Erythroblast (primary cell): ENCODE measurements around the gene CRTC1.

Source experiments
- DNase-seq, 2 experiments: peaks; one replicate each; lab custom pipeline; 2025; lab: John Stamatoyannopoulos, UW
- GATA1 ChIP-seq: IDR thresholded peaks from 2 replicates; pipeline ENCODE4 v1.6.1; 2011; ENCODE audit warnings: low read depth, mild to moderate bottlenecking, control low read depth, low read length, moderate library complexity
- POLR2A ChIP-seq: IDR thresholded peaks from 2 replicates; pipeline ENCODE4 v1.6.1; 2011; ENCODE audit warnings: mild to moderate bottlenecking, low read length

Gene CRTC1

DNA sequence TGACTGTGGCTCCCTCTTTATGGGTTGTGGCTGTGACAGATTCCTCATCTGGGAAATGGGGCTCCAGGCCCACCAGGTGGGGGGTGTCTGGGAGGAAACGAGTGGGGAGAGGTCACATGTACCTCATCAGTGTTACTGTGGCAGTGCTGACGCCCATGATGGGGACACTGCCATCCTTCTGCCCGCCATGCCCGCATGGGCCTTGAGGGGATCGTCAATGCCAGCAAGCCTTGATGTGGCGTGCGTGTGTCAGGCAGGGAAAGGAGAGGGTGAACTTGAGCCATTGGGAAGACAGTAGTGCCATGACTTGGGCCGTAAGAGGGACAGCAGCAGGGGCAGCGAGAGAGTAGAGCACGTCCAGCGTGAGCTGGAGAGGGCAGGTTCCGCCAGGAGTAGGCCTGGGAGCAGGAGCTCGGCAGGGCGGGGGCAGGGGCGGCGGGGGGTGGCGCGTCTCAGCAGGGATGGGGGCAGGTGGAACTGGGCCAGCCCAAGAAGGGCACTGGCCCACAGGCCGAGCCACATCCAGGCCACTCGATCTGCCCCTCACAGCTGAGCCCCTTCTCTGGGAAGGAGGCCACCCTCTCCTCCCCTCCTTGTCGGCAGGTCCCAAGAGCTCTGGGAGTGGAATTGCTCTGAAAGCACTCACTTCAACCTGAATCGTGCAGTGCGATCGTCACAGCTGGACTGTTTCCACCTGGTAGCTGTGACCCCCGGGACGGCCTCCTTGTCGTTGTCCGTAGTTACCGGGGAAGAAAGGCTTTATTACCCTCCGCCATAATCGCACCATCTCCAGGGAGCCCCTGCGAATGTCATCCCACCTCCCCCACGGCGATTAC, 36.7 kb upstream of the CRTC1 start:
- TF ChIP-seq POLR2A (no peak), GATA1 (no peak)
- DNase-seq = no peak

DNA sequence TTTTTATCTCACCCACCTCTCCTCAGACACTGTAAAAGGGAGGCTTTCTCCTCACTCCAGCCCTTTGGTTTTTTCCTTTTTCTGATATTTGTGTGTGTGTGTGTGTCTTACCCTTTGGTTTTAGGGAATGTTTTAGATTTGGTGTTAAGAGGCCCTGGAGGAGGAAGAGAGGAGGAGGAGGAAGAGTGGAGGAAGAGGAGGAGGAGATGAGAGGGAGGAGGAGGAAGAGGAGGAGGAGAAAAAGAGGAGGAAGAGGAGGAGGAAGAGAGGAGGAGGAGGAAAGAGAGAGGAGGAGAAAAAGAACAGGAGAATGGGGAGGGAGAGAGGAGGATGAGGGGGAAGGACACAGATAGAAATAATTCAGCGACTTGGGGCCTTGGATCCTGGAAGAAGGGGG, 36.1 kb upstream of the CRTC1 start:
- TF ChIP-seq POLR2A (no peak), GATA1 (no peak)
- DNase-seq = no peak

DNA sequence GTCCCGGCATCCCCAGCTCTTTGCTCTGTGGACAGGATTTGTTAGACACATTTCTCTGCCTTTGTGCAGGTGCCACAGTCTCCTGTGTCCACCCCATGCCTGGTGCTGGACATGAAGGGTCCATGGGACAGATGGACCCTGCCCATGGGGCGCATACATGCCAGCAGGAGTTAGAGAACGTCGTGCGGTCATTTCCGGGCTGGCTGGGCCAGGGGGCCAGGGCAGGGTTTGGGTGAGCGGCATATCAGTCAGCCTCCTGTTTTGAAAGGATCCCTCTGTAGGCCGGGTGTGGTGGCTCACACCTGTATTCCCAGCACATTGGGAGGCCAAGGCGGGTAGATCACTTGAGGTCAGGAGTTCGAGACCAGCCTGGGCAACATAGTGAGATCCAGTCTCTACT, 35.7 kb upstream of the CRTC1 start:
- TF ChIP-seq GATA1 (no peak), POLR2A (no peak)
- DNase-seq = no peak

DNA sequence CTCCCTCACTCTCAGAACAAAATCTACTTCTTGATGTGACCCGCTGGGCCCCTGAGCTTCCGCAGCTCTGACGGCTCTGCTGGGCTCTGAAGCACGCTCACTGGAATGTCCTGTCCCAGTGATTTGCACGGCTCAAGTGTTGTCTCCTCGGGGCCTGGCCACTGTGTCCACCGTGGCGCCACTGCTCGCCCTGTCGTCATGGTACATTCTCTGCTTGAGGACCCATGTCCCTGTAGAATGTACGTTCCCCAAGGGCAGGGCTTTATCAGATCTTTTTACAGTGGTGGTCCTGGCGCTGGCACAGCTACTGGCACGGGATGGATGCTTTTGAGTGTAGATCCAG, 34.5 kb upstream of the CRTC1 start:
- no peak for DNase-seq
- no peak for TF ChIP-seq POLR2A
- TF ChIP-seq GATA1 = no peak

DNA sequence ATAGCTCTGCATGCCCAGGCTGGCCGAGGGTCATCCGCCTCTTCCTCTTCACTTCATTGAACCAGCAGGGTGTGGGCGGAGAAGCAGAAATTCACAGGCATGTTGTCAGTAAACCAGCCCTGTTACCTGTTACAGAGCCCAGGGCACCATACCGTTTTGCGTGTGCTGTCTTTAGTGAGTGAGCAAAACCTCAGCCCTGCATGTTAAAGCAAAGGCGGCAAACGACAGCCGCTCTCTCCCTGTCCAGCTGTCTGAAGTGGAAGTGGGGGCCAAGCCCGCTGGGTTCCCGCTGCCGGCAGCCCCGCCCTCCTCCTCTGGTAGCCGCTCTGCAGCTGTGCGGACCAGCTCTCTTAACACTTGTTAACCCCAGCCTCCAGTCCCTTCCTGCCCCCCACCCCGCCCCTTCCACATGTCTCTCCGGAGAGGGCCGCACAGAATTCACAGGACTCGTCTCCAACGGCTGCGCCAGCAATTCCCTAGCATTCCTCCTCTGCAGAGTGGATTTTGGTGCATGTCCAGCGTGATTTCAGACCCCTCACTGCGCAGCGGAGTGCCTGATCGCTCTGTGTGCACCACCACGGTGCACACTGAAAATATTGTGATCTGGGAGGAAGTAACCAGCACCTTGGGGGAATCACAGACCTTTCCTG, 34.0 kb upstream of the CRTC1 start:
- DNase-seq = no peak
- TF ChIP-seq POLR2A = no peak
- TF ChIP-seq GATA1 = no peak

DNA sequence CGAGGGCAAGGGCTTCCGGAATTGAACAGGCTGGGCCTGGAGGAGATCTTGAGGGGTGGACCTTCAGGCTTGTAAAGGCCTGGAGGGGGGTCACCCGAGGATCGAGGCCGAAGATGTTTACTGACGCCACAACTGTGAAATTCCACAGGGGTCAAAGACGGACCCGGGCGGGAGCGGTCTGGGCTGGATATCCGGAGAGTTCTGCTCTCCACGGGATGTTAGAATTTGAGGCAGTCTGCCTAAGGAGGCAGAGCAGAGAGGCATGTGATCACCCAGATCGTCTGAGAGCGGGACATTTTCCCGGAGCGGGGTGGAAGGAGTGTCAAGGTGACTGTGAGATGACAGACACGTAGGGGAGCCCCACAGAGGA, 33.5 kb upstream of the CRTC1 start:
- DNase-seq = no peak

DNA sequence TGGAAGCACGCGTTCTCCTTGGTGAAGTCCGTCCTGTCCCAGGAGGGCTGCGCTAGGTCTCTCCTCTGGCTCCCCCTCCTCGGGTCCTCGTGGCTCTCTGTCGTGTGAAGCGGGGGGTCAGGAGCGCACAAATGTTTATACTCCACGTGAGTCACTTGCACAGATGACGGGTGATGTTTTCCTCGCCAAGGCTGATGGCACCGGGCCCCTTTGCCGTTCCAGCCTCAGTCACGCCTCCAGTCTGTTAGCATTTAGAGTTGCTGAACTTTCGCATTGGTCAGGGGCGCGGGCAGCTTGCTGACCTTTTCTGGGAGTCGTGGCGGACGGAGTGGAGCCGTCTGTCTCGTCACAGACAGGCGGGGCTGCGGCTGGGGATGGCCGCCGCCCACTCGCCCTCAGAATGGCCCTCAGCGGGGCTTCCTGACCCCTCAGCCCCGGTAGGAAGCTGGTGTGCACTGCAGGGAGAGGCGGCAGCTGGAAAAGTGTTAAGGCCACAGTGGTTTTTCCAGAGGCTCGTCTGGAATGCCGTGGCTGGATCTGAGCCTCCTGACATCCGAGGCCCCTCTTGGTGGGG, 32.9 kb upstream of the CRTC1 start:
- DNase-seq = no peak
- TF ChIP-seq POLR2A (no peak), GATA1 (no peak)

More for the DNA sequence above, 33.5 kb upstream of the CRTC1 start:
- no peak for TF ChIP-seq POLR2A
- no peak for TF ChIP-seq GATA1

DNA sequence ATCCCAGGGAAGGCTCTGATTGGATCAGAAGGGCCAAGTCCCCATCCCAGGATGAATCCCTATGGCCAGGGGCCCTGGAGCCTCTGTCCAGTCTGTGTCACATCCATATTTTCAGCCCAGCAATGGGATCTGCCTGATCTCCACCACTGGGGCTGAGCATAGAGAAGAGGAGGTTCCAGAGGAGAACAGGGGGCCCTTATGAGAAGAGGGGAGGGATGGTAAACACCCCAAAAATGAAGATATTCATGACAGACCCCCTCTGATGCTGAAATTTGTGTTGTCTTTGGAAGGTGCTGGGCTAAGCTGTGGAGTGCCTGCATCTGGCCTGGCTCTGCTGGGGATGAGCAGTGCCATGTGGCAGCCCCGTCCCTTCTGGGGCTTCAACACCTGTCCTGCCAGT, 32.2 kb upstream of the CRTC1 start:
- no peak for TF ChIP-seq POLR2A
- no peak for TF ChIP-seq GATA1
- no peak for DNase-seq

DNA sequence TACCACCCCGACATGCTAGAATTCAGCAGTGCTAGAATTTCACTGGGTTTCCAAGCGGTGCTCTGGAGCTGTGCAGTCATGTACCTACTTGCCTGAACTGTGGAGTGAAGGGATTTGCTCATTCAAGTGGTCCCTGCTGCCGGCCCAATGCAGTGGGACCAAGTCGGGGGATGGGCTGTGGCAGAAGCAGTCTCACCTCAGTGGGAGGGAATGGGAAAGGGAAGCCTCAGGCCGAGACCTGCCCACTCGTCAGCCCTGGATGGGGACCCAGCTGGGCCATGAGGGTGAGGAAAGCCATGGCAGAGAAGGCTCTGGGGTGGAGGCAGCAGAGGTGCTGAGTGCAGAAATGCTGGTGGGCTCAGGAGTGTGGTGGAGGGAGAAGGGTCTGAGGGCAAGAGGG, 31.7 kb upstream of the CRTC1 start:
- no peak for DNase-seq

DNA sequence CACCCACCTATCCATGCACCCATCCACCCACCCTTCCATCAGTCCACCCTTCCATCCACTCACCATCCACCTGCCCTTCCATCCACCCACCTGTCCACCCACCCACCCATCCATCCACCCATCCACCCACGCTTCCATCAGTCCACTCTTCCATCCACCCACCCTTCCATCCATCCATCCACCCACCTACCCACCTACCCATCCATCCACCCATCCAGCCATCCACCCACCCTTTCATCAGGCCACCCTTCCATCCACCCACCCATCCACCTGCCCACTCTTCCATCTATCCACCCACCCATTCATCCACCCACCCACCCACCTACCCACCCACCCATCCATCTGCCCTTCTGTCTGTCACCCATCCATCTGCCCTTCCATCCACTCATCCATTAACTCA, 29.6 kb upstream of the CRTC1 start:
- TF ChIP-seq POLR2A (no peak), GATA1 (no peak)
- no peak for DNase-seq

More for the DNA sequence above, 31.7 kb upstream of the CRTC1 start:
- TF ChIP-seq GATA1 (no peak), POLR2A (no peak)

DNA sequence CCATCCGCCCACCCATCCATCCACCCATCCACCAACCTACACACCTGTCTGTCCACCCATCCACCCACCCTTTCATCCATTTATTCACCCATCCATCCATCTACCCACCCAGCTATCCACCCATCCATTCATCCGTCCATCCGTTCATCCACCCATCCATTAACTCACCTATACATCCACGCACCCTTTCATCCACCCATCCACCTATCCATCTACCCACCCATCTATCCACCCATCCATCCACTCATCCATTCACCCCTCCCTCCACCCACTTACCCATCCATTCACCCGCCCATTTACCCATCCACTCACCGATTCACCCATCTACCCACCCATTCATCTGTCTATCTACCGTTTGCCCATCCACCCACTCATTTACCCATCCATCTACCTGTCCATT, 29.0 kb upstream of the CRTC1 start:
- DNase-seq = no peak
- TF ChIP-seq POLR2A (no peak), GATA1 (no peak)

DNA sequence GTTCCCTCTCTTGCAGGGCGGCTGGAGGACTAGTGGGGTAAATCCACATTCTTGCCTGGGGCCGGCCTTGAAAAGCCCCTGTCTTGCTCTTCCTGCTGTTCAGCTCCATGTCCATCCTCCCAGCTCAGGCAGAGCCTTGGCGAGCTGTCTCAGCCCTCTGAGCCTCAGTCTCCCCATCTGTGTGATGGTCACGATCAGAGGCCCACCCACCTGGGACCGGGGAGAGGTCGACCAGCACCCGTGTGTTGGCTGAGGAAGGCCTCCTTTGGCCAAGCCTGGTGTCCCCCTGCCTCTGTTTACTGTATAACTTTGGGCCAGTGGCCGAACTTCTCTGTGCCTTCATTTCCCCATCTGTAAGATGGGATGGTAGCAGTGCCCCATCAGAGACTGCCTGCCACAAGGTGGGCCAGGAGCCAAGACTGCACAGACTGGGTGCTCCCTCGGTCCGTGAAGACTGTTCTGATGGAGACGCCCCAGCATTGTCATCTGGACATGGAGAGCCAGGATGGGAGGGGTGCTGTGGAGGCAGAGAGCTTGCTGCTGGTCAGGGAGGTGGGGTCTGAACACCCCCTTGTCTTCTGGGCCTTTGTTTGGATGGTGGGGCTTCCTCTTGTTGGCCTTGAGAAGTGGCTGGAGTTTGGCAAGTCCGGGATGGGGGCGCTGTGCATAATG, 28.2 kb upstream of the CRTC1 start:
- DNase-seq = no peak
- TF ChIP-seq POLR2A (no peak), GATA1 (no peak)

DNA sequence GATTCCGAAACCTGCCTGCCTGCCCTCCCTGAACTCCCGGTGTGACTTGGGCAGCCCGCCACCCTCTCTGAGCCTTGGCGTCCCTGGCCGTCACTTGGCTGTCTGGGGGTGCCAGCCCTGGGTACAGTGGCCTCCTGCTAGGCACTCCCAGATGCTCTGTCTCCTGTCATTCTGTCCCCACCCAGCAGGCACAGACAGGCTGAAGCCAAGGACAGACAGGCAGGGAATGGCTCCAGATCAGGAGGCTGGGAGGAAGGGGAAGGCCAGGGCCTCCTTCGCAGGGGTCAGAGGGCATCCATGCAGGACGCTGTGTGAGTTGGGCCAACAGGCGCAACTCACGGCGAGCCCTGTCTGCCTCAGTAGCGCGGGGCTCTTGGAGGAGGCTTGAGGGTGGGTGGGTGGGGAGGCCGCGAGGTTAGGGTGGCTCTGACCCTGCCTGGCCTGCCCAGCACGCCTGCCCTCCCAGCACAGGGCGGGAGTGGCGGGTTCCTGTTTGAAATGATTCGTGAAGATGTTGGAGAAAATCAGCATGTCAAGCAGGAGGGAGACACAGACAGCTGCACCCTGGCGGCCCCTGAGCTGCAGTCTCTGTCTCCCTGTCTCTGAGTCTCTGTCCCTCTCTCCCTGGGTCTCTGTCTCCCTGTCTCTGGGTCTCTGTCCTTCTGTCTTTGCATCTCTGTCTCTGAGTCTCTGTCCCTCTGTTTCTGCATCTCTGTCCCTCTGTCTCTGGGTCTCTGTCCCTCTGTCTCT, 27.0 kb upstream of the CRTC1 start:
- TF ChIP-seq POLR2A (no peak), GATA1 (no peak)
- DNase-seq = no peak
